Neuronal stem cell (in vitro differentiated cells): ENCODE results near the gene PLXNB2.

Experiments used
- DNase-seq: peaks from one replicate; pipeline ENCODE4 v3.0.0-alpha.2; 2013; ENCODE audit warnings: low spot score
- H2AFZ ChIP-seq: one replicate; pipeline ENCODE4 v1.6.1; 2013; ENCODE audit warnings: mild to moderate bottlenecking, low read length, inconsistent platforms
- H2AK5ac ChIP-seq: 2 replicates; pipeline ENCODE4 v1.6.1; 2013; ENCODE audit warnings: low read depth, mild to moderate bottlenecking, inconsistent platforms, low read length, moderate library complexity, mixed read lengths
- H2BK120ac ChIP-seq: 2 replicates; pipeline ENCODE4 v1.6.1; 2013; ENCODE audit warnings: low read depth, mild to moderate bottlenecking, inconsistent platforms, low read length, moderate library complexity, mixed read lengths
- H2BK12ac ChIP-seq: one replicate; pipeline ENCODE4 v1.6.1; 2013; ENCODE audit warnings: low read length, inconsistent platforms
- H2BK15ac ChIP-seq: 2 replicates; pipeline ENCODE4 v1.6.1; 2013; ENCODE audit warnings: mild to moderate bottlenecking, low read length, inconsistent platforms, mixed read lengths
- H2BK5ac ChIP-seq: one replicate; pipeline ENCODE4 v1.6.1; 2013; ENCODE audit warnings: inconsistent platforms, mild to moderate bottlenecking, low read length, moderate library complexity
- H3K14ac ChIP-seq: one replicate; pipeline ENCODE4 v1.6.1; 2013; ENCODE audit warnings: low read length, inconsistent platforms
- H3K18ac ChIP-seq: 2 replicates; pipeline ENCODE4 v1.6.1; 2013; ENCODE audit warnings: low read length, inconsistent platforms
- H3K23ac ChIP-seq: 2 replicates; pipeline ENCODE4 v1.6.1; 2013; ENCODE audit warnings: low read depth, mild to moderate bottlenecking, mixed read lengths, low read length, inconsistent platforms; ENCODE audit not compliant: poor library complexity
- H3K27ac ChIP-seq: replicated peaks from 3 replicates; pipeline ENCODE4 v1.5.1; 2013; ENCODE audit warnings: low read length, inconsistent platforms
- H3K27me3 ChIP-seq, 3 experiments: 2 replicates each; pipeline ENCODE4 v1.6.1; 2013; ENCODE audit warnings: low read length in 3 of 3, mild to moderate bottlenecking in 2 of 3, inconsistent platforms in 1 of 3, low read depth in 1 of 3, mixed read lengths in 1 of 3, moderate library complexity in 1 of 3; ENCODE audit not compliant: control insufficient read depth in 3 of 3, insufficient read depth in 3 of 3
- H3K36me3 ChIP-seq, 2 donors: replicated peaks in 1 of 2; 2 replicates each; pipeline ENCODE4 v1.6.1; 2013; ENCODE audit warnings: low read length in 2 of 2; ENCODE audit not compliant: control insufficient read depth in 2 of 2, insufficient read depth in 2 of 2
- H3K4ac ChIP-seq: 2 replicates; pipeline ENCODE4 v1.6.1; 2013; ENCODE audit warnings: inconsistent platforms, mild to moderate bottlenecking, low read length, moderate library complexity
- H3K4me1 ChIP-seq, 2 donors: 1 replicate in 1 of 2; 2 replicates in 1 of 2; pipeline ENCODE4 v1.6.1; 2013; ENCODE audit warnings: low read length in 2 of 2, low read depth in 1 of 2; ENCODE audit not compliant: control insufficient read depth in 2 of 2, insufficient read depth in 1 of 2
- H3K4me2 ChIP-seq: one replicate; pipeline ENCODE4 v1.6.1; 2013; ENCODE audit warnings: mild to moderate bottlenecking, low read length, inconsistent platforms; ENCODE audit not compliant: insufficient read depth, poor library complexity, severe bottlenecking
- H3K4me3 ChIP-seq, 2 donors: 2 replicates each; pipeline ENCODE4 v1.5.1; 2013; ENCODE audit warnings: low read length in 2 of 2, mild to moderate bottlenecking in 2 of 2, inconsistent platforms in 1 of 2, moderate library complexity in 1 of 2
- H3K79me1 ChIP-seq: one replicate; pipeline ENCODE4 v1.6.1; 2013; ENCODE audit warnings: low read depth, mild to moderate bottlenecking, inconsistent platforms, low read length, moderate library complexity
- H3K9ac ChIP-seq: one replicate; pipeline ENCODE4 v1.6.1; 2013; ENCODE audit warnings: mild to moderate bottlenecking, low read depth, low read length, inconsistent platforms; ENCODE audit not compliant: poor library complexity
- H3K9me3 ChIP-seq, 2 donors: replicated peaks in 1 of 2; 2 replicates each; pipeline versions ENCODE3 to v1.6.1; 2013; ENCODE audit warnings: low read length in 2 of 2, mild to moderate bottlenecking in 2 of 2, inconsistent platforms in 1 of 2, low read depth in 1 of 2, mixed read lengths in 1 of 2, moderate library complexity in 1 of 2; ENCODE audit not compliant: control insufficient read depth in 2 of 2, insufficient read depth in 1 of 2
- H4K8ac ChIP-seq: one replicate; pipeline ENCODE4 v1.6.1; 2013; ENCODE audit warnings: low read depth, mild to moderate bottlenecking, inconsistent platforms, low read length, moderate library complexity
- H4K91ac ChIP-seq: one replicate; pipeline ENCODE4 v1.6.1; 2013; ENCODE audit warnings: low read length, low read depth, mild to moderate bottlenecking, inconsistent platforms; ENCODE audit not compliant: poor library complexity
- WGBS, 2 donors: extraction: QIAGEN DNeasy Blood & Tissue Kit; methylation state at CpG; one replicate each; pipeline ENCODE4 v1.1.7; 2013; ENCODE audit warnings: missing lambda C conversion rate in 2 of 2, mixed read lengths in 1 of 2; ENCODE audit not compliant: insufficient read length in 2 of 2, insufficient replicate concordance in 1 of 2; ENCODE audit errors: extremely low coverage in 2 of 2; 5-methylcytosine and 5-hydroxymethylcytosine counted together

The PLXNB2 gene

GRCh38 chr22:50246242-50247175 is 60.9 kb downstream of the PLXNB2 start:
- H3K4me1 ChIP-seq = peaks cover 26 to 38% of the 10 kb centered on the region in 2 donors
- no peak for DNase-seq
- H2AK5ac ChIP-seq = peak overlapping the region; percentile 72
- no peak overlapping the region for H3K4ac ChIP-seq
- no peaks in the 10 kb centered on the region for H3K27me3 ChIP-seq
- H3K36me3 ChIP-seq = peaks cover 17 to 34% of the 10 kb centered on the region in 2 donors
- no peak overlapping the region for H3K14ac ChIP-seq
- no CpG with 5 or more reads among the region's 20 CpGs for WGBS, 2 donors
- peak overlapping the region; percentile 51 for H2BK12ac ChIP-seq
- H2AFZ ChIP-seq = no peak overlapping the region
- no peak overlapping the region for H3K18ac ChIP-seq
- H3K23ac ChIP-seq = no peak overlapping the region
- H2BK120ac ChIP-seq = no peak overlapping the region
- H2BK15ac ChIP-seq = no peak overlapping the region
- H3K9ac ChIP-seq = no peak overlapping the region
- H3K4me2 ChIP-seq = no peak overlapping the region
- no peak overlapping the region for H3K27ac ChIP-seq
- H3K9me3 ChIP-seq = no peaks in the 10 kb centered on the region
- H3K4me3 ChIP-seq = peak overlapping the region; percentile 13 to 85
- H4K91ac ChIP-seq = no peak overlapping the region
- H2BK5ac ChIP-seq = no peak overlapping the region
- peaks cover 31% of the 10 kb centered on the region for H3K79me1 ChIP-seq
- no peak overlapping the region for H4K8ac ChIP-seq

GRCh38 chr22:50245214-50246072 is 62.0 kb downstream of the PLXNB2 start:
- Histone ChIP-seq H3K36me3 (peaks cover 17 to 35% of the 10 kb centered on the region in 2 donors), H3K4me1 (peaks cover 23 to 42% of the 10 kb centered on the region in 2 donors), H4K91ac (no peak overlapping the region), H3K9ac (peak overlapping the region; percentile 99), H2BK12ac (peak overlapping the region; percentile 77), H3K4me2 (peak overlapping the region; percentile 95), H4K8ac (no peak overlapping the region), H3K79me1 (peaks cover 31% of the 10 kb centered on the region), H2BK120ac (no peak overlapping the region), H2AFZ (peak overlapping the region; percentile 97), H3K27ac (peak overlapping the region; percentile 89), H3K4me3 (peak overlapping the region; percentile 85 to 93), H3K9me3 (no peaks in the 10 kb centered on the region), H2BK5ac (peak overlapping the region; percentile 83), H2AK5ac (peak overlapping the region; percentile 82), H3K23ac (peak overlapping the region; percentile 99), H3K18ac (peak overlapping the region; percentile 98), H3K4ac (peak overlapping the region; percentile 85), H3K27me3 (no peaks in the 10 kb centered on the region), H2BK15ac (no peak overlapping the region), H3K14ac (peak overlapping the region; percentile 84)
- WGBS, 2 donors = no CpG with 5 or more reads among the region's 53 CpGs
- DNase-seq = no peak

DNA sequence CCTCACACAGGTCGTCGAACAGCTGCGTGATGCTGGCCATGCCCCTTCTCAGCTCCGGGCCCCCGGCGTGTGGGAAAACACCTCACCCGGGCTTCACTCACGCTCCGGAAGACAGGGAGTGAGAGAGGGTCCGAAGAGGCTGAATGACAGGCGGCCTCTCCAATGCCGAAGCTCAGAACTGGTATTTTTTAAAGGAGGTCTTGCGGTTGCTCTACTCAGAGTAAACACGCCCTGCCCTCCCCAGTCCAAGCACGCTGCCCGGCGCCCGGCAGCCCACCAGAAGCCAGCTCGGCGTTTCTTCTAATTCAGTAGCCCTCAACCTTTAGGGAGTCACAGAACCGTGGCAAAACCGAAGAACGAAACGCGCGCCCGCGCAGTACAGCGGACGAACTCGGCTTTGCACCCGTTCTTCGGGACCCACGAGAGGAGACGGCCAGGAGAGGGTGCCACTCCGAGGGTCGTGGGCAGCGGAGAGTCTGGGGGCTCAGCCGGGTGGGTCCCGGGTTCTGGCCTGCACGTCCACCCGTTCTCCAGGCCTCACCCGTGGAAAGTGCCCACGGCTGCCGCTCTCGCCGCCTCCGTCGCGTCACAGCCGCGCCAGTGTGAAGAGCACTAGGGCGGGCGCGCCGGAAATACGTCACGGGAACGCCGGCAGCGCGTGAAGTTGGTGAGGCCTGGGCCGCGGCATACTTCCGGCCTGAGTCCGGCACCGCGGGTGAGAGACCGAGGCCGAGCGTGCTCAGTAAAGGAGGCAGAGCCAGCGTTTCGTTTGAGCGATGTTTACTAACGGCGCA is 62.8 kb downstream of the PLXNB2 start, which contains the start of gene TUBGCP6:
Gene TUBGCP6 (minus strand): TSS at position 604 of the 794 bp plus-strand sequence. CDS start 564 bp downstream, at position 40.
- H3K4me2 ChIP-seq = peak within 1 kb of the TSS; percentile 95
- peak within 1 kb of the TSS; percentile 85 to 93 for H3K4me3 ChIP-seq
- peak within 1 kb of the TSS; percentile 82 for H2AK5ac ChIP-seq
- no CpG with 5 or more reads among the region's 76 CpGs for WGBS, 2 donors
- peaks cover 29% of the 10 kb centered on the region for H3K79me1 ChIP-seq
- H4K91ac ChIP-seq = no peak within 1 kb of the TSS
- peak within 1 kb of the TSS; percentile 84 for H3K14ac ChIP-seq
- H4K8ac ChIP-seq = no peak within 1 kb of the TSS
- peak within 1 kb of the TSS; percentile 89 for H3K27ac ChIP-seq
- peak within 1 kb of the TSS; percentile 85 for H3K4ac ChIP-seq
- peak within 1 kb of the TSS; percentile 99 for H3K9ac ChIP-seq
- peaks cover 22 to 43% of the 10 kb centered on the region in 2 donors for H3K36me3 ChIP-seq
- no peaks in the 10 kb centered on the region for H3K9me3 ChIP-seq
- DNase-seq = peak; percentile 90
- H2AFZ ChIP-seq = peak within 1 kb of the TSS; percentile 97
- peak within 1 kb of the TSS; percentile 83 for H2BK5ac ChIP-seq
- peak within 1 kb of the TSS; percentile 77 for H2BK12ac ChIP-seq
- no peak within 1 kb of the TSS for H2BK15ac ChIP-seq
- H2BK120ac ChIP-seq = no peak within 1 kb of the TSS
- H3K23ac ChIP-seq = peak within 1 kb of the TSS; percentile 99
- peaks cover 16 to 38% of the 10 kb centered on the region in 2 donors for H3K4me1 ChIP-seq
- peak within 1 kb of the TSS; percentile 98 for H3K18ac ChIP-seq
- no peaks in the 10 kb centered on the region for H3K27me3 ChIP-seq
